Eye (tissue), 1 donor: ENCODE results near the gene OR5F1.

Source experiments
- DNase-seq: peaks from one replicate; pipeline ENCODE4 v3.0.0-alpha.2; 2015

Gene OR5F1

DNA sequence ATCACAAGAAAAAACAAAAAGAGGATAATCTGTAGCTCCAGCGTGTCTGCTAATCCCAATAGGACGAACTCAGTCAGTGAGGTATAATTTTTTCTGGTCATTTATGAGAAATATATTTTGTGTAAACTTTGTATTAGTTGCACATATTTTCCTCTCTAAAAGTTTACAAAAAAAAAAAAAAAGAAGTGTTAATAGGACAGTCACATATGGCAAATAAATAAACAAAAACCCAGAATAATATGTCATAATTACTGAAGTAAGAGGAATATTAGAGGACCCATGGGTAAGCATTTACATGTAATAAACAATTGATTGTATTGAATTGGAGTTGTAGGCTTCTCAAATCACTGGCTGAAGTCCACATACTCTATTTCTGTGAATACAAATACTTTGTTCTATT is at the start of gene OR5F1:
TSS of gene OR5F1 (minus strand) at position 101 of the 400 bp plus-strand sequence. CDS start at position 101, 0 bp downstream.
- no peak for DNase-seq

DNA sequence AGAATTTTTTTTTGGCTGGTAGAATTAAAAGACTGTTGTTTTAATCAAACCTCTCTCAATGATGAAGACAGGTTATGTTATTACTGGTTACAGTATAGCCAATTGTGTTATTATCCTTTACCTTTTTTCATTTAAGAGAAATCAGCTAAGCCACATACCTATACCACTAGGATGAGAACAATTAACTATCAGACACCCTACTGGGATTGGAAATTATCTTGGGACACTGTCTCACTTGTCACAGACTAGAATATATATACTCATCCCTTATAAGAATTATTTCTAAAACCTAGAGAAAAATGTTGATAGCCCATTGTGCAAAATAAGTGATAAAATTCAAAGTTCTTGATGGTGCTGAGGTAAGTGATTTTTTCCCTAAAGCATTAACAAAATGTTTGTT is 32.9 kb upstream of the OR5F1 start, which contains the start of gene OR5AS1:
TSS of gene OR5AS1 (plus strand) at position 301 of the 400 bp plus-strand sequence. CDS start 2,765 bp downstream, outside the sequence.
- DNase-seq: no peak

DNA sequence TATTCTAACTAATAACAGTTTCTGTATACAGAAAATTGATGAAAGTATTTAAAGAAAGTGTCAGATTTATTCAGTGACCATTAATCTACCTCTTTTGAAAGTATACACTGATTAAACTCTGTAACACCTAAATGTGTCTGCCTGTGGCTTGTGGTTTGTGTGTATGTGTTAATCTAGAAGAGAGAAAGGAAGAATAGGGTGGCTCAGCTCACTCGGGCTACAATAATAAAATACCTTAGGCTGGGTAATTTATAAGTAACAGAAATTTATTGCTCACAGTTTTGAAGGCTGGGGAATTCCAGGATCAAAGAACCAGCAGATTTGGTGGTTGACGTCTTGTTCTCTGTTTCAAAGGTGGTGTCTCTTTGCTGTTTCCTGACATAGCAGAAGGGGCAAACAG is 19.4 kb upstream of the OR5F1 start:
- DNase-seq: no peak

DNA sequence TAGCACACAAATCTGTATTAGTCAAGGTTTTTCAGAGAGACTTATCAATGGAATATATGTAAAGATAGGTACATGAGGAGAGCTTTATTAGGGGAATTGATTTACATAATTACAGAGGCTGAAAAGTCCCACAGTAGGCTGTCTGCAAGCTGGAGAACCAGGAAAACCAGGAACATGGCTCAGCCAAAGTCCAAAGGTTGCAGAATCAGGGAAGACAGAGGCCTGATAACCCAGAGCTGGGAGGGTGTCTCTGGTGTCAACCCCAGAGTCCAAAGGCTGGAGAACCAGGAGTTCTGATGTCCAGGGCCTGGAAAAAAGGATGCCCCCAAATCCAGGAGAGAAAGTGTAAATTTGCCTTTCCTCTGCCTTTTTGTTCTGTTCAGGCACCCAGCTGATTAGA is 16.3 kb upstream of the OR5F1 start:
- no peak for DNase-seq

DNA sequence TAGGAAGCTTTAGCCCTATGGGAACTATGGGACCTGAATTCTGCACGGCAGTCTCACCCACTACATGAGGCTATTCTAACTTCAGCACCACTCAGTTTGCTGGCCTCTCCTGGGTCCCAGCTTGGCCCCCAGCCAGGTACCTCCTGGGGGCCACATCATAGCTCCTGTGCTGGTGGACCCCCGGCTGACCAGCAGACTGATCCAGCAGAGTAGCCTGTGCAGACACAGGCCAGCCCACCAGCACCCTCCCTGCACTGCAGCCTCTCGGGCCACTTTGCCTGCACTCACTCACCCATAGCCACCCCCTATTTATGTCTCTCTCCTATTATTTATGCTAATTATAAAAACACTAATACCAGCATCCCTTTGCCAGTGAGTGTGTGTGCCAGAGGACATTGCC is 23.5 kb downstream of the OR5F1 start:
- no peak for DNase-seq

DNA sequence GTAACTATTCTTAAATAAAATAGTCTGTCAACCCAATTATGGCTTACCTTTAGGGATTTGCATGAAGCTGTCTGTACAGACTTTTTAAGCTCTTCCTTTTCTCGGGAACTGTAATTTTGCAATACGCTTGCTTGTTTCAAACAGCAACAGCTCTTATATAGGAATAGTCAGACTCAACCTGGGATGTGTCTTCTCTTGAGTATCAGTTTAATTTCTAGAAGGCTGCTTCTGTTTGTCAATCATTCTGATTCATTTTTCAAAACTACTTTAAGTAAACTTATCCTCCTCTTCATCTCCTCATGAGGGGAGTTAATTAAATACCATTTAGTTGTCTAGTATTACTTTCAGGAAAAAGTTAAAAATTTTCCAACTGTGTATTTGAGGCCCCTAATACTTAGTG is 24.6 kb downstream of the OR5F1 start, which contains the start of gene OR10AG1:
TSS of gene OR10AG1 (minus strand) at position 101 of the 400 bp plus-strand sequence. CDS start at position 63, 38 bp downstream.
- no peak for DNase-seq

DNA sequence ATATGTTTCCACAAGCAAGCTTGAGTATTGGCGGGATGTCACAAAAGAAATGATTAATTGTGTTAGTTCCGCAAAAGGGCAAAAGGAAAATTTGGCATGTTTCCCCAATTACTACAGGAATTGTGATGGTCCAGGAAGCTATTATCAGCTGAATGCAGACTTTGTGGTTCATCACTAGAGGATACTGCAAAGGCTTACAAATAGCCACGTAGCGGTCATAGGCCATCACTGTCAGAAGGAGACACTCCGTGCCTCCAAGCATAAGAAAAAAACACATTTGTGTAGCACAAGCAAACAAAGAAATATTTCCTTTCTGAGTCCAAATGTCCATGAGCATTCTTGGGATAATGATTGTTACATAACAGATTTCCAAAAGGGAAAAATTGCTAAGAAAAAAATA is 26.5 kb downstream of the OR5F1 start:
- no peak for DNase-seq

DNA sequence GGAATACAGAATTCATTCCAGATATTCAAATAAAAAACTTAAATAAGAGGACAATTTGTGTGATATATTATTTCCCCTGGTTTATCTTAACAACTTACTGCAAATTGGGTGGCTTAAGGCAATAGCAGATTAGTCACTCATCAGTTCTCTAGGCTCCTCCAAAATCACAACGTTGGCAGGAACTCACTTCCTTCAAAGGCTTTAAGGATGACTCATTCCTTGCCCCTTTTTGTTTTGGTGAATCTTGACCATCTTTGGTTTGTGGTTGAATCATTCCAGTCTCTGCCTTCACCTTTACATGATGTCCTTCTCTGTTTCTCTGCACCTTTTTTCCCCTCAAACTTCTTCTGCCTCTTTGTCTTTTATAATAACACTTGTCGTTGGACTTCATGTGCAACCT is 28.0 kb downstream of the OR5F1 start:
- DNase-seq: no peak

DNA sequence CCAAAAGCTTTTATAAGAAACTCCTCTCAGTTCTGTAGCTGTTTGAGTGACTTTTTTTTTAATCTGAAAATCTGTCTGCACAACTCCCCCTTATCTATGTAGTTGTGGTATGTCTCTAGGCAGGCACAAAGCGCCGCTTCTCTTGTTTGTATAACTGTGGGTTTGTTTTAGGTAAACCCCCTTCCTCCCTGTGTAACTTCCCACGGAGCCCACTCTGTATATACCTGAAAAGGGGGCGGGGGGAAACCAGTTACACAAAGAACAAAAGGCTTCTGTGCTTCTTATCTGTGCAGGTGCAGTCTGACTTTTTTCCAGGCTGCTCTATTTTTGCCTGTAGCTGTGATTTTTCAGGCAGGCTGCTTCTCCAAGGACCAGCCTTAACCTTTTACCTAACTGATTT is 37.9 kb downstream of the OR5F1 start:
- DNase-seq: no peak

DNA sequence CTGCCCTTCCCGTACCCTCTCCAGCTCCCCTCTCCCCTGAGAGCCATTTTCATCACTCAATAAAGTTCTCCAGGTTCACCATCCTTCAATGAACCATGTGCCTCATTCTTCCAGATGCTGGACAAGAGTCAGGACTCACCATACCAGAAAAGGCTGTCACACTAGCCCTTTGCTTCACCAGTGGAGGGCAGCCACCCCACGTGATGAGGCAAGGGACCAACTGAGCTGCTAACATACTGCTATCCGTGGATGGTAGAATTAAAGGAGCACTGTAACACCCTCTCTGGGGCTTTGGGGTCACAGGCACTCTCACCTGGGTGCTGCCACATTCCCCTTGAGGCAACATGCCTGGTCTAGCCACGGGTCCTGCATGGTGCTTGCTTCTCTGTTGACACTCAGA is 45.1 kb downstream of the OR5F1 start:
- DNase-seq: no peak
